Measurements from ENCODE around the gene NACC1. TPM values are rescaled to one million over a fixed set of nuclear protein-coding genes. Genes with fewer than 3 reads are reported as not detected.
A peak's percentile ranks its signal among the peaks of the same experiment; 100 is the strongest.

Gene NACC1
- 50.6 and 51.2 TPM in 2 replicates for total RNA-seq (2014; rRNA removed; shearing (Covaris generic))

GRCh38 chr19:13117772-13118423 lies at the start of gene NACC1:
NACC1 (plus strand) TSS chr19:13118264; CDS start chr19:13135208, 16,944 bp downstream.
- peak; percentile 97 for DNase-seq (ENCODE audit: low read depth)

- DNase-seq (ENCODE audit: low read depth): no peak
Measured at GRCh38 chr19:13069415-13070359, 48.4 kb upstream of the NACC1 start.

GRCh38 chr19:13070425-13071140 lies 47.5 kb upstream of the NACC1 start:
- no peak for DNase-seq (ENCODE audit: low read depth)

GRCh38 chr19:13071444-13072187 lies 46.4 kb upstream of the NACC1 start:
- DNase-seq (ENCODE audit: low read depth): no peak

- DNase-seq (ENCODE audit: low read depth): no peak
Measured at GRCh38 chr19:13072188-13072908, 45.7 kb upstream of the NACC1 start.

DNA sequence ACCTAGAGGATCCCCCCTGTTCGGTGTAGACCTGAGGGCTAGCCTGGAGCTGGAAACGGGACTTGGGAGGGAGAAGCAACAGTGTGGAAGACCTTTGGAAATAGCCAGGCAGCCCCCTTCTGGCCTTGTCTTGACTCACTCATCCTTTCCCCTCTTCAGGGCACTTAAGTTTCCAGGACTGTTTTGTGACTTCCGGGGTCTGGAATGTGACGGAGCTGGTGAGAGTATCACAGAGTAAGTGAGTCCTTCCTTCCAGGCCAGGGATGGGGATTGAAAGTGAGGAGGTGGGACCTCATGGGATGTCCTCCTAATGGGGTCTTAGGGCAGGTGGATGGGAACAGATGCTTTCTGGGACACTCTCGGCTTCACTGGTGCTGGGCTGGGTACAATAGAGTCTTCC lies 44.8 kb upstream of the NACC1 start:
- DNase-seq (ENCODE audit: low read depth): no peak

DNA sequence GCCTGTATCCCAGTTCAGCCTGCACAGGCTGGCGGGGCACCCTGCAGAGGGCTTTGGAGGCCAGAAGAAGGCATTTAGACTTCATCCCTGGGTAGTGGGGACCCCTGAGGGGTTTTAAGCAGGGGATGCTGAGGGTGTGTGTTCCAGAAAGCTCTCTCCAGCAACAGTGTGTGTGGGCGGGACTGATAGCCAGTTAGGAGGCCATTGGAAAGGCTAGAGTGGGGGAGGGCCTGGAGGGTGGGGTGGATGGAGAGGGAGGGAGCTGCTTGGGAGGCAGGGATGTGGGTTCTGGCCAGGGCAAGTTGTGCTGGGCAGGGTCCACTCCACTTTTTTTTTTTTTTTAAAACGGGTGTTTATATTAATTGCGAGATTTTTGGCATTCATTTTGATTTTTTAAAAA lies 43.7 kb upstream of the NACC1 start:
- DNase-seq (ENCODE audit: low read depth): no peak

GRCh38 chr19:13076320-13076719 lies 41.7 kb upstream of the NACC1 start:
- DNase-seq (ENCODE audit: low read depth): no peak

GRCh38 chr19:13076787-13077186 lies 41.3 kb upstream of the NACC1 start:
- no peak for DNase-seq (ENCODE audit: low read depth)

DNA sequence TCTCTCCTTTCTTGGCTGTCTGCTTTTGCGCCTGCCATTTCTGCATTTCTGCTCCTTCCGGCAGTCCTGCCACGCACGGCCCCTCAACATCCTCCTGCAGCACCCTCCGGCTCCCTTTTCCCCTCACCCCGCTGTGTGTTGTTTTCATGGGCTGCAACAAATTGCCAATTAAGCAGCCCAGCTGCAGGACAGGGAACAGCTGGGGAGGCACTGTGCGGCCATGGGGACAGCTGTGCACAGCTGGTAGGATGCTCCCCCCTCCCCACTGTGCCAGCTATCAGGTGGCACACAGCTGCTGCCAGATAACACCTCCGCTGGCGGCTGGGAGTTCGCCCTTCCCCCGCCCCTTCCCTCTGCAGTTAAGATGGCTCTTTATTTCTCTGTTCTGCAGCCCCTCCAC lies 40.8 kb upstream of the NACC1 start:
- DNase-seq (ENCODE audit: low read depth): no peak

DNA sequence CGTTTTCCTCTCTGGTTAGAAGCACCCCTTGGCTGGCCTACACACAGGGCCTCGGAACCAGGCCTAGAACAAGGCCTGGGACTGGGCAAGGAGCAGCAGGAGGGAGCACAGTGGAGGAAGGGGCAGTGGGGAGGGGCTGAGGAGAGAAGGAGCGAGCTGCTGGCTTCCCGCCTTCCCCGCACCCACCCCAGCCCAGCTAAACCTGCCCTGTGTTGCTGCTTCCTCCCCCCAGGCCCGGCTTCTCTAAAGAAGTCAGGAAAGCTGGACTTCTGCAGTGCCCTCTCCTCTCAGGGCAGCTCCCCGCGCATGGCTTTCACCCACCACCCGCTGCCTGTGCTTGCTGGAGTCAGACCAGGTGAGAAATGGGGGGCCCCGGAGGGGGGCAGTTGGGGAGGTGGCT lies 39.7 kb upstream of the NACC1 start:
- no peak for DNase-seq (ENCODE audit: low read depth)

DNA sequence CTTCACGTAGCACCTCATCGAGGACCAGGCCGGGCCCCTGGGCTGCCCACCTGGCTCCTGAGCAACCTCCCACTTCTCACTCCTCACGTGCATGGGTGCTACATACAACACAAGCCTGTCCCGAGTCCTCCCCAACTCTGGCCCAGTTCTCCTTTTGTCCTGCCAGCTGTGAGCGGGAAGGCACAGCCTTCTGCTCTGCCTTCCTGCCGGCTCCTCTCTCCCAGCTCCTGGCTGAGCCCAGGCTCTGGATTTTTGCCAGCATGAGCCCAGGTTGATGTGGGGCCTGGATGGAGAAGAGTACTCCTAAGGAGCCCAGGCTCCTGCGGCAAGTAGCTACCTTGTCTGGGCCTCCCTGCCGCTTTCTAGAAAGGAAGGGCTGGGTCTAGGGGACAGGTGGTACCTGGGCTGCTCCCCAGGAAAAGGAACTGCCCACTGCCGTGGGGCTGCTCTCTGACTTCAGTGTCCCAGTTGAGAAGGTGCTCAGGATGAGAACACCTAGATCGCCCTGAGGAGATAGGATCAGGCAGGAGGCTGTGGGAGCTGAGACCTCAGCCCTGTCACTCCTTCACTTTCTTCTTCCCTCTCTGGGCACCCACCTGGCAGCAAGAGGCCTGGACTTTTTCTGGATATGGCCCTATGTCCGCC lies 39.0 kb upstream of the NACC1 start:
- no peak for DNase-seq (ENCODE audit: low read depth)

- peak; percentile 65 for DNase-seq (ENCODE audit: low read depth)
Measured at GRCh38 chr19:13079542-13079986, 38.5 kb upstream of the NACC1 start.

DNA sequence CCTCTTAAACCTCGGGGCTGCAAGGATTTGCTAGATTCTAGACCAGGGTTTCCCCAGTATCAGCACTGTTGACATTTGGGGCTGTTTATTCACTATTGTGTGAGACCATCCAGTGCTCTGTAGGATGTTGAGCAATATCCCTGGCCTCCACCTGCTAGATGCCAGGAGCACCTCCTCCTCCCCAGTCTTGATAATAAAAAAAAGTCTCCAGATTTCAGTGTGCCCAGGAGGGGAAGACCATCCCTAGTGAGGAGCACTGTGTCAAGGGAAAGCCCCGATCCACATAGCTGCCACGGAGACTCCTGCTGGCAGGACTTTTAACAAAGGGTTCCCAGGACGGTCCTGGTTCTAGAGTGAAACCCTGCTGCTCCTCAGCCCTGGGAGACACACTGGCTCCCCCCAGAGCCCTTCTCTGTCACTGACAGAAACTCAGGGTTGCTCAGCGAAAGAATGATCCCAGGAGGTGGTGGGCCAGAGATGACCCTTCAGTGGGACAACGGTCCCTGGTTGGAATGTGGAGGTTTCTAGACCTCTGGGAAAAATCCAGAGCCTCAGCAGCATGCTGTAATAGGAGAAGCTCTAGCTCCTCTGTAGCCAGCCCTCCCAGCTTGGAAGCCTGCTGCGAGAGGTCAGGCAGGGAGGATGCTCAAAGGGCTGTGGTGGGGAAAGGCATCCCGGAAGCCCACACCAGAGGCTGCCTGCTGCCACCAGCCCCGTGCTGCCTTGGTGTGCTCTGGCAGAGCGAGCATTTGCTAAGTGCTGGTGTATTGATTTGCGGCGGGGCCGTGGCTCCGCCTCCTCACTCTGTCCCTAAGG lies 35.7 kb upstream of the NACC1 start:
- no peak for DNase-seq (ENCODE audit: low read depth)

GRCh38 chr19:13083008-13083404 lies 35.1 kb upstream of the NACC1 start:
- no peak for DNase-seq (ENCODE audit: low read depth)

DNA sequence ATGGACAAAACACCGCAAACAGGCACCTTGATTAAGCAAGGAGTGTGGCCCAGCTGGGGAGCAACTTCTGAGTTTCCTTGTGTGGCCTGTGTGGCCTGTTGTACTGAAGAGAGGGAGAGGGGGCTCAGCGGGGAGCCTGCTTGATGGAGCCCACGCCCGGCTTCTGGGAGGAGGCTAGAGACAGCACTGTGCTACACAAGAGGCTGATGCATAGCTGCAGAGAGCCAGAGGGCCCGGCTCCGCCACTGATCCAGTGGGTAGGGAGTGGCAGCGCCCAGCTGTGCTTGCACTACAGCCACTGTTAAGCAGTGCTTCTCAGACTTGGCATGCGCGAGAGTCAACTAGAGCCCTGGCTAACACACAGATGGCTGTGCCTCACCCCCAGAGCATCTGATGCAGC lies 34.4 kb upstream of the NACC1 start:
- DNase-seq (ENCODE audit: low read depth): no peak

- no peak for DNase-seq (ENCODE audit: low read depth)
Measured at GRCh38 chr19:13085666-13086065, 32.4 kb upstream of the NACC1 start.

DNA sequence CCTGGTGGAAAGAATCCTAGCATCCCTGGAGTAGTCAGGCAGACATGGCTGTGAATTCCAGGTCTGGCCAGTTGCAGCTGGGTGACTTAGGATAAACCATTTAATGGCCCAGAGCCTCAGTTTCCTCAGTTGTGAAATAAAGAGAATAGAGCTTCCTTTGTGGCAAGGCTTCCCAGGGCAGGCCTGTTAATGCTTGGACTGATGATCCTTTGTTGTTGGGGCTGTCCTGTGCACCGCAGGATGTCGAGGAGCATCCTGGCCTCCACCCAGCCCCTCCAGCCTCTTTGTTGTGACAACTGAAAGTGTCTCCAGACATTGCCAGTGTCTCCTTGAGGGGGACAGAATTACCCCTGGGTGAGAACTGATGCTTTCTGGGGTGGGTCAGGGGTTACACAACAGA lies 31.7 kb upstream of the NACC1 start:
- DNase-seq (ENCODE audit: low read depth): no peak

- DNase-seq (ENCODE audit: low read depth): no peak
Measured at GRCh38 chr19:13087295-13087694, 30.8 kb upstream of the NACC1 start.

Data from Daoy (cell line).